HG02885 (cell line): ENCODE data around the gene CCDC30.
"Not testable (repeated sequence)": the region's sequence is repeated elsewhere in the genome, so short reads cannot be mapped to it uniquely, and the experiment has no call there.

Experiments
- ATAC-seq: cut with Tn5 transposase; IDR thresholded peaks from one replicate; pipeline ENCODE4 v1.9.1; 2021; ENCODE audit warnings: mild to moderate bottlenecking; ENCODE audit not compliant: unreplicated experiment, poor library complexity

The CCDC30 gene

DNA sequence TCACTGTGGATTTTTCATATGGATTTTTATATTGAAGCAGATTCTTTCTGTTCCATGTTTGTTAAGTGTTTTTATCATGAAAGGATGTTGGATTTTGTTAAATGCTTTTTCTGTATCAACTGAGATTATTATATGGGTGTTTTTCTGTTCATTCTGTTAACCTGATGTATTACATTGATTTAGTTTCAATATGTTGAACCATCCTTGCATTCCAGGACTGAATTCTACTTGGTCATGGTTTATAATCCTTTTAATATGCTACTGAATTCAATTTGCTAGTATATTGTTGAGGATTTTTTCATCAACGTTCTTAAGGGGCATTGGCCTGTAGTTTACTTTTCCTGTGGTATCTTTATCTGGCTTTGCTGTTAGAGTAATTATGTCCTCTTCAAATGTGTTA is 55.8 kb downstream of the CCDC30 start:
- ATAC-seq = no peak

- ATAC-seq = no peak
These were observed 60.1 kb downstream of the CCDC30 start for GRCh38 chr1:42523171-42523570.

DNA sequence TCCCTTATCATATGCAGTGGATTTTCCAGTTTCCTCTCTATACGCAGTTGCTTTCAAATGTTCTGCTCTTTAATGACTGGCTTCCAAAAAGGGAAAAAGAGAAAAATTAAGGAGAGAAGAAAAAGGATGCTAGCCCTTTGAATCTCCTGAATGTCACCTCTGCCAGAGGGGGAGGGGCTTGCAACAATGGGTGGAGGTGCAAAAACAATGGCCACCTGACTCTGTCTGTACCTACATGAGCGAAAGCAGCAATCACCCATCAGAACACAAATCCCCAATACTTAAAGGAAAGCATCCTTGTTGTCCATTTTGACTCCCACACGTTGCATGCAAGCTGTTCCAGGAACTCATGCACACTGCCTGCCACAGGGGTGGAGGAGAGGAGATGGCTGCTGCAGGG is 61.2 kb downstream of the CCDC30 start:
- ATAC-seq = no peak

- no peak for ATAC-seq
These were observed 66.7 kb downstream of the CCDC30 start for GRCh38 chr1:42529724-42530181.

GRCh38 chr1:42531043-42531442 is 68.0 kb downstream of the CCDC30 start:
- ATAC-seq = no peak

DNA sequence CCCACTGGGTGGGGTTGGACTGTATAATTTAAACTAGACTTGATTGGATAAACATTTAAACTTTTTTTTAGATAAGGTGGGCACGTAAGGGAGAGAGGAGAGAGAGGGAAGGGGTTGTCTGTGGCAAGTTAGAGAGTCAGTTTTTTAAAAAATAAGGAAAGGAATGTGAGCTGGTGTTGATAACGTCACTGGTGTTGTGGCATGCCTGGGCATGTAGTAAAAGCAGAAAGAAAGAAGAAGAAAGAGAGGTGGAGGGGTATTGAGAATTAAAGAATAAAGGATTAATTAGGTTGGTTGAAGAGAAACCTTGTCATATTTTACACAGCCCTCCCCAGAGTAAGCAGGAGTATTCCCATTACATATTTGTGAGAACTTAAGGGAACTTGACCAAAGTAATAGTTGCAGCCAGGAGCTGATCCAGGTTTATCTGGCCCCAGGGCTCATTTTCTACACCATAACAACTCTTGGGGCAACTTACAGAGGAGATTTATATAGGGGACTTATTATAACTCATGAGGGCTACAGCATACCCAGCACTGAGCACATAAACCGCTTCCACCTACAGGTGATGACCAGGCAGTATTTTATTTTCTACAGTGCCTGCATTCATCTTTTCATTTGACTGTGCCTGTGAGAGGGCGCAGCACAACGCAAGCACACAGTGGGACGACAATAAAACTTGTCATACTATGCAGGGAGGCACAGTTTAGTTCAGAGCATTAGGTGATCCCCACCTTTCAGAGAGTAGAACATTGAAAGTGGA is 70.2 kb downstream of the CCDC30 start:
- ATAC-seq = no peak

DNA sequence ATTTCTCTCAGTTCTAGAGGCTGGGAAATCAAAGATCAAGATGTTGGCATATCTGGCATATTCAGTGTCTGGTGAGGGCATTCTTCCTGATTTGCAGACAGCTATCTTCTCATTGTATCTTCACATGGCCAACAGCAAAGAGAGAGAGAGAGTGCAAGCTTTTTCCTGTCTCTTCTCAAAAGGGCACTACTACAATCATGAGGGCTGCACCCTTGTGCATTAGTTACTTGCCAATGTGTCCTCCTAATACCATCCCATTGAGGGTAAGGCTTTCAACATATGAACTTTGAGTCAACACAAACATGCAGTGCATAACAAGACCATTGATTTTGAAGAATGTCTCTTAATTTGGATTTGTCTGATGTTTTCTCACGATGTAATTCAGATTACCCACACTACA is 78.0 kb downstream of the CCDC30 start:
- ATAC-seq = no peak

- no peak for ATAC-seq
These were observed 88.1 kb downstream of the CCDC30 start for GRCh38 chr1:42551180-42551579.

DNA sequence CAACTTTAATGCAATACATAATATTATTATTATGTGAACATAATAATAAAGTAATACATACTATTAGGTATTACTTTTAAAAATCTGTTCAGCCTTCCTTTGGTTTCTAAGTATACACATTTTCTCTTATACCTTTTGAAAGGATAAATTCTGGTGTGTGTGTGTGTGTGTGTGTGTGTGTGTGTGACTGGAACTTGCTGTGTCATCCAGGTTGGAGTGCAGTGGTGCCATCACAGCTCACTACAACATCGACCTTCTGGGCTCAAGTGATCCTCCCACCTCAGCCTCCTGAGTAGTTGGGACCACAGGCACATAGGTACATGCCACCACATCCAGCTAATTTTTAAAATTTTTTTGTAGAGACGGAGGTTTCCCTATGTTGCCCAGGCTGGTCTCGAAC is 88.5 kb downstream of the CCDC30 start:
- no peak for ATAC-seq

GRCh38 chr1:42552636-42553035 is 89.5 kb downstream of the CCDC30 start:
- no peak for ATAC-seq

GRCh38 chr1:42557230-42557851 is 94.3 kb downstream of the CCDC30 start:
- ATAC-seq = no peak

DNA sequence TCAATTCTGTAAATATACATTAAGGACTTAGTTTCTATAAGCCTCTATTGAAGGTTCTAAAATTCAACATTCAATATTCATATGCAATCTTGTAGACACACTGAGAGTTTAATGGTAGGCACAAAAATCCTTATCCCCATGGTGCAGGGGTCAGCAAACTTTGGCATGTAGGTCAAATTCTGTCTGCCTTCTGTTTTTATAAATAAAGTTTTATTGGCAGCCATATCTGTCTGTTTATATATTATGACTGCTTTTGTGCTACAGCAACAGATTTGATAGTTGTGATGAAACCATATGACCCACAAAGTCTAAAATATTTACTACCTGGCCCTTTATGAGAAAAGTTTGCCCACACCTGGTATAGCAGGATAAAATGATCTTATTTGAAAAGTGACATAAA is 104.0 kb downstream of the CCDC30 start:
- ATAC-seq = no peak

DNA sequence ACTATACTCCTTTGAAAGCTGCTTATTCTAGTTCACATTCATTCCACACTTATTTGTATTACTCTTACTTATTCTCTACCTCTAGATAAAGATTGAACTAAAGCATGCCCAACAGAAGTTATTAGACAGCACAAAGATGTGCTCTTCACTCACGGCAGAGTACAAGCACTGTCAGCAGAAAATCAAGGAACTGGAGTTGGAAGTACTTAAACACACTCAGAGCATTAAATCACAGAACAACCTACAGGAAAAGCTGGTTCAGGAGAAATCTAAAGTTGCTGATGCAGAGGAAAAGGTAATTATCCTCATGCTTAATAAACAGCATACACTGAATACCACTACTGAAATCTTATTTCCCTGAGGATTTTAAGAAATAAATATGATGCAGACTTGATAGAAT is 113.8 kb downstream of the CCDC30 start:
- ATAC-seq = no peak

DNA sequence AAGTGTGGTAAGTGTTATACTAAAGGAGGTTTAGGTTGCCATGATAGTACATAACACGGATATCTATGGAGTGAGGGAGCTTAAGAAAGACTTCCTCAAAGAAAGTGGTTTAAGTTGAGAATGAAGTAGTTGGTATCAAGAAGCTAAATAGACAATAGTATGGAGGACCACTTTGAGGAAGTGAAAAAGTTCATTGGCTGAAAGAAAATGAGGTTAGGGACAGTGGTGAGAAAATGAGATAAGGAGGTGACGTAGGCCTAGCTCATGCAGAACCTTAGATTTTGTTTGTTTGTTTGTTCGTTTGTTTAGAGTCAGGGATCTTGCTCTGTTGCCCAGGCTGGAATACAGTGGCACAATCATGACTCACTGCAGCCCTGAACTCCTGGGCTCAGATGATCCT is 122.9 kb downstream of the CCDC30 start:
- no peak for ATAC-seq

DNA sequence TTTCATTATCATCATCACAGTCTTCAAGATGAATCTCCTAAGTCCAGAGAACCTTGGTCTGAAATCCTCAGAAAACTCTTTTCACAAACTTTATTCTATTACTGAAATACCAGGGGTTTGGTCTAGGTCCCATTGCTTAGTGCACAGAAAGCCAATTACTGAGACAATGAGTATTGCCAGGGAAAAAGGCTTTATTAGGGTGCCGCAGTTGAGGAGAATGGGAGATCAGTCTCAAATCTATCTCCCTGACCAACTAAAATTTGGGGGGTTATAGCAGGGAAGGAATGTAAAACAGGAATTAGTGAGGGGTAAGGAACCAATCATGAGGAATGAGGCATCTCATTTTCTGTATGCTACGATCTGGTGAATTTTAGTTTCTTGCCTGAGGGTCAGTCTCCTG is 124.7 kb downstream of the CCDC30 start:
- ATAC-seq = no peak

- ATAC-seq = no peak
These were observed 129.7 kb downstream of the CCDC30 start for GRCh38 chr1:42592811-42593210.

- ATAC-seq = no peak
These were observed 130.5 kb downstream of the CCDC30 start for GRCh38 chr1:42593486-42594100.

DNA sequence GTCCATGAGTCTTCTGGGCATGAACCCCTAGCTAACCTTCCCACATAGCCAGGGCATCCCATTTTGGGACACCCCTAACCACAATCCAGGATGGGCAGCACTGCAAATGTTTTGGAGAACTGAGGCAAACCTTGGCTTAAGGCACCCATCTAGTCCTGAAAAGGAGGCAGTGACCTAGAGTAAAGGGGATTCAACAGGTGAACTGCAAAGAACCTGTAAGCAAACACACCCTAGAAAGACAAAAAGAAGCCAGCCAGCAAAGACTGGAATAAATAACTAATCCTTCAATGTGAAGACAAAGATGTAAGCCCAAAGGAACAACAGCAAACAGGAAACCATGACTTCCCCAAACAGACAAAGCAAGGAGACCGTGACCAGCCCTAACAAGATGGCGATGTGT is 138.4 kb downstream of the CCDC30 start:
- no peak for ATAC-seq

DNA sequence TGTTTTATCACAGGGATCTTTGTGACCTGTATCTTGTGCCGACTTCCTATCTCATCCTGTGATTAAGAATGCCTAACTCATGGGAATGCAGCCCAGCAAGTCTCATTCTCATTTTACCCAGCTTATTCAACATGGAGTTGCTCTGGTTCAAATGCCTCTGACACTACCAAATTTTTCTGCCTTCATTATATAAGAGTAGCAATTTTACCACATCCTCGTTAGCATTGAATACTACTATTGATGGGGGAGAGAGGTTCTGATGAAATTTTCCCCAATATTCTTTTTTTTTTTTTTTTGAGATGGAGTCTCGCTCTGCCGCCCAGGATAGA is 150.7 kb downstream of the CCDC30 start:
- ATAC-seq = no peak

- no peak for ATAC-seq
These were observed 155.8 kb downstream of the CCDC30 start for GRCh38 chr1:42618866-42619265.

DNA sequence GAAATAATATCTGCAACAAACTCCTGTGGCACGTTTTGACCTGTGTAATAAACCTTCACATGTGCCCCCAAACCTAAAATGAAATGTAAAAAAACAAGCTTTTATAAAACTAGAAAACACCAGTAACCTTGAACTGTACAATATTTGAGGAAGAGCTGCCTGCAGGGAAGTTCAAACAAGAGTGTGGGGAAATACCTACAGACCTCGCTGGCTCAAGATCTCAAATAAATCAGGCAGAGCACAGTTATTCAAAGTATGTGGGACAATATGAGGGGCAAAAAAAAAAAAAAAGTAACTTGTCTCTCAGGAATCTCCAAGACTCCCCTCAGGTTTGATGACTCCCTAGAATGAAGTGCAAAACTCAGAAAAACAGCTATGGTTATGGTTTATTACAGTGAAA is 157.2 kb downstream of the CCDC30 start:
- no peak for ATAC-seq

GRCh38 chr1:42621180-42621579 is 158.1 kb downstream of the CCDC30 start:
- ATAC-seq = not testable (repeated sequence)
